ENCODE measurements around the gene RNF34.

RNF34 gene

DNA sequence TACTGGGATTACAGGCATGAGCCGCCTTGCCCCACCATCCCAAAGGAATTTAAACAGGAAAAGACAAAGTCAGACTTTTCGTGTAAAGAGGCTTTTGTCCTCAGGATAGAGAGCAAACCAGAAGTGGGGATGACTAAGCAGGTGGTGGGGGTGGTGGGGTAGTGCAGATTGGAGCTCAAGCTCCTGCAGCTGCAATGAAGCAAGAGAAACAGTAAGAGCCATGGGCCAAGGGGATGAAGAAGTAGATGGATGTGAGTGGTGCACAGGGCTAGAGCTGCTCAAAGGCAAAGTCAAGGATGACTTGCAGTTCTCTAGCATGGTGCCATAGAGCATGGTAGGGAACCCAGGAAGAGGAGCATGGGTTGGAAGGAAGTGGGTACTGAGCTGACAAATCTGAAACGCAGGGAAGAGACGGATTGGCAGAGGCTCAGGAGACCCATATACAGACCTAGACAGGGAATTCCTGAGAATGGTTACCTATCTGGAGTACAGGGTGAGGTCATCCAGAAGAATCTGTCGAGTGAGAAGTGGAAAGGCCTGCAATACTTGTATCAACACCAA lies 11.4 kb upstream of the RNF34 start:
- H3K4me3 ChIP-seq (ENCODE audit: control insufficient read depth, low read depth, low read length), result no peak overlapping the region
- peak; percentile 43 for DNase-seq (ENCODE audit: low read depth)
- no peak for TF ChIP-seq CTCF (IDR thresholded peaks at IDR 0.05; ENCODE audit: control insufficient read depth, insufficient read depth, low read depth, low read length, missing control alignments)

DNA sequence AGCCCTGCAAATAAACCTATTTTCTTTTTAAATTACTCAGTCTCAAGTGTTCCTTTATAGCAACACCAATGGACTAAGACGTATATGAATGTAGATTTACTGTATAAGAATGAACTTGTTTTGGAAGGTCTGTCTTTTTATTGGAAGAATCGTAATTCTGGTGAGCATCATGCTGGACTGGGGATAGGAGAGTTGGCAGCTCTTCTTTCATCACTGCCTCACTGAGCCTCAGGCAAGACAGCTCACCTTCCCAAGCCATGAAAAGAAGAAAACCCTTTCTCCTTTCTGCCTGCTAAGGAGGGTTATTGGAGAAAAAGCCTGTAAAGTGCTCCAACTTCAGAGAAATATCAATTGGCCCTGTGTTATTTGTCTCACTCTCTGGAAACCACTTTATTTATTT lies 9.1 kb upstream of the RNF34 start:
- H3K4me3 ChIP-seq (ENCODE audit: control insufficient read depth, low read depth, low read length), result no peak overlapping the region
- TF ChIP-seq CTCF (IDR thresholded peaks at IDR 0.05; ENCODE audit: control insufficient read depth, insufficient read depth, low read depth, low read length, missing control alignments), result no peak
- DNase-seq (ENCODE audit: low read depth), result no peak

GRCh38 chr12:121391619-121392324 lies 8.1 kb upstream of the RNF34 start:
- TF ChIP-seq CTCF (IDR thresholded peaks at IDR 0.05; ENCODE audit: control insufficient read depth, insufficient read depth, low read depth, low read length, missing control alignments), result no peak
- no peak for DNase-seq (ENCODE audit: low read depth)
- H3K4me3 ChIP-seq (ENCODE audit: control insufficient read depth, low read depth, low read length), result no peak overlapping the region

DNA sequence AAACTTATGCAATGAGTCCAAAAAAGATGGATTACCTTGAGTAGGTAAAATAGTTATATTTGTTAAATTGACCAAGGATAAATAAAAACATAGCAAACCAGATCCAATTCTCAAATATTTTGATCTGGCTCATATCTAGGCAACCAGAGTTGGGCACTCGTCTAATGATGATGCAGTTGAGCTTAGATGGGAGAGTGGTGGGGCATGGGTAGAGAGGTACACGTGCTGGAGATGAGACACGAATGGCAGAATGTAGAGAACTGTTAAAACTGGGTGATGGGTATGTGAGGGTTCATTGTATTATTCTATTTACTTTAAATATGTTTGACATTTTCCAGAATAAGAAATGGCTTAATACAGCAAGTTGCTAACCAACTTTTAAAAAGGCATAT lies 7.6 kb upstream of the RNF34 start:
- H3K4me3 ChIP-seq (ENCODE audit: control insufficient read depth, low read depth, low read length), result no peak overlapping the region
- no peak for DNase-seq (ENCODE audit: low read depth)
- TF ChIP-seq CTCF (IDR thresholded peaks at IDR 0.05; ENCODE audit: control insufficient read depth, insufficient read depth, low read depth, low read length, missing control alignments), result no peak

- DNase-seq (ENCODE audit: low read depth), result no peak
- TF ChIP-seq CTCF (IDR thresholded peaks at IDR 0.05; ENCODE audit: control insufficient read depth, insufficient read depth, low read depth, low read length, missing control alignments), result no peak
- H3K4me3 ChIP-seq (ENCODE audit: control insufficient read depth, low read depth, low read length), result no peak overlapping the region
Measured at GRCh38 chr12:121397521-121397920, 2.4 kb upstream of the RNF34 start.

- H3K4me3 ChIP-seq (ENCODE audit: control insufficient read depth, low read depth, low read length), result no peak overlapping the region
- no peak for TF ChIP-seq CTCF (IDR thresholded peaks at IDR 0.05; ENCODE audit: control insufficient read depth, insufficient read depth, low read depth, low read length, missing control alignments)
- no peak for DNase-seq (ENCODE audit: low read depth)
Measured at GRCh38 chr12:121398355-121398754, 1.6 kb upstream of the RNF34 start.

Data from AG09309 (cell line).